ENCODE measurements around the gene CLASP1.
"Not testable (repeated sequence)": the region's sequence is repeated elsewhere in the genome, so short reads cannot be mapped to it uniquely, and the experiment has no call there.

The CLASP1 gene

GRCh38 chr2:121492409-121492808 is 156.9 kb downstream of the CLASP1 start:
- no peak for DNase-seq

GRCh38 chr2:121491518-121491917 is 157.7 kb downstream of the CLASP1 start:
- DNase-seq, result no peak

GRCh38 chr2:121490584-121491133 is 158.6 kb downstream of the CLASP1 start:
- DNase-seq, result no peak

DNA sequence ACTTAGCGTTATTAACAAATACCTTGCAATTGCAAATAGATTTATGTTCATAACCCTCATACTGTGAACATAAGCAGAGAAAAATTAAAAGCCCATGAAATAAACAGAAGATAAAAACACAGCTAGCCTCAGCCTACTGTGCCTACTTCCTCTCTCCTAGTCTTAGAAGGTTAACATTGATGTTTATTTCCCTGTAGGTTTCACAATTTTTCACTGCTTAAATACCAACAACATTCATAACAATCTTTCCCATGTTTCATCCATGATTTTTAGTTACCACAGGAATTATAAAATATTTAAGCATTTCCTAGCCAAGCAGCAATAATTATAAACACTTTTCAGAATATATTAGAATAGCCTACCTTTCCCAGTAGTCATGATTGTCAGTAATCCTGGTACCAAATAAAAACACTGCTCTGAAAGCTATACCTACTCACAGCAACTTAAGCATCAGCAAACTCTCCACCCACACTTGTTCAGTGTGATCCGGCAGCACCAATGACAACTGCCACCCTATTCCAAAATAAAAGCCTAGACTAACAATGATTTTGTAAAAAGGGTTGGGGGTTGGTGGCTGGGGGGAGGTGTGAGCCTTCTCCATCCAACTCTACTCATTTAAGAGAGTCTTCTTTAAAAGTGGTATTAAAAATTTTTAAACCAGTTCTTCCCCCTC is 159.2 kb downstream of the CLASP1 start:
- DNase-seq, result no peak

DNA sequence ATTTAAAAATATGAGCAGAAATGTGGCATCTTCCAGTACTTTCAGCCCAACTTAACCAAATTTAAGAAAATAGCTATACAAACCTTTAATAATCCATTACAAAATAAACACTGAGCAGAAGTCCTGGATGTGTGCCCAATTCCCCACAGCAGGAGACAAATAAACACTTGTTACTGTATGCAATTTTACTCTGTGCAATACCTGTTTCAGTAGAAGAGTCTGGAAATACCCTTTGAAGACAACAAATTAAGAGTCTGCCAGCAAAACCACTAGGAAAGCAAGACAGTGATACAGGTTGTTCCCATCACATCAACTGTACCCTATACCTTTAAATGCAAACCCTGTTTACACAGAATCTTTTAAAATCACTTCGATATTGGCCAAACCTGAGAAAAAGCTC is 160.0 kb downstream of the CLASP1 start:
- DNase-seq, result no peak

GRCh38 chr2:121486191-121486790 is 163.0 kb downstream of the CLASP1 start:
- no peak for DNase-seq

DNA sequence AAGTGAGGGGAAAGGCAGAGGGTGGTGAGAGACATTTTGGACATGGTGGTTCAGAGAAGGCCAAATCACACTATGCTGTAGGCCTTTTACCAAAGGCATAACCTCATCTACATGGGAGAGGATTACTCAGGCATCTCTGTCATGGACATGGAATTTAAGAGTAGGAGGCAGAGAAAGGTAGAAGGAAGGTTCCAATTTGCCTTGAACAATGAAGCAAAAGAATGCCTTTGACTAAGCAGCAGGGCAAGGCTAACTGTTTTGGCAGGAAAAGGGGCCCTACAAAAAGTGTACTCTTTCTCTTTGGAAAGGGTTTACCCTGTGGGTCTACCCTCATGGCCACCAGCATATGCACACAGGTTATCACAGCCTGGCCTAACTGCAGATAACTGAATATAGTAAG is 164.2 kb downstream of the CLASP1 start:
- no peak for DNase-seq

DNA sequence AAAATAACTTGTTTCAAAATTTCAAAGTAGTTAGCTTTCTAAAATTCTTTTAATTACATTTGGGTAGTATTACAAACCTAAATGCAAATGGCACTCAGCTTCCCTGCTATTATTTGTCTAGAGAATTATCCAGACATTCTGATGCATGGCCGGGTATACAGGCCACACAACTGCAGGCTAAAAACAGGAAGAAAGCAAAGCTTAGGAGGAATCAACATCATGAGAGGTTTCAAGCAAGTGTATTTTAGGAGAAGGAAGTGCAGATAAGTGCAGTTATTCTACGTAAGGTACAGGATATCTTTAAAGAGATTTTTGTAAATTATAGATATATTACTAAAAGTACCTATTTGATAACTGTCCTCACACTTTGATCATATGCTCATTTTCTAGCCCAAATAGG is 165.4 kb downstream of the CLASP1 start:
- no peak for DNase-seq

- no peak for DNase-seq
Measured at GRCh38 chr2:121483021-121483420, 166.2 kb downstream of the CLASP1 start.

DNA sequence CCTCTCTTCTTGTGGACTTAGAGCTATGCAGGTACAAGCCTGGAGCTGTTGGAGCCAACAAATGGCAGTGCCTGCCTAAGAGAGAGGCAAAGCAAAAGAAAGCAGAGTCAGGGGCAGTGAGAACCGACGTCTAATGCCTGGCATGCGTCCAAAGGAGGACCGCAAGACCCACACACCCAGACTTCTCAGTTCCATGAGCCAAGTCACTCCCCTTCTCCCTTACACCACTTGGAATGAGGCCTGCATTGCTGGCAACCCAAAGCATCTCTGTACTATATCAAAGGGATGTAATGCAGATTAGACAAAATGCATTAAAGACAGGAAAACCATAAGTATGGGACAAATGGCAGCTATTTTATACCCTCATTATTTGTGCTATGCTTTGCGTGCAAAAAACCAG is 168.4 kb downstream of the CLASP1 start:
- DNase-seq, result no peak

DNA sequence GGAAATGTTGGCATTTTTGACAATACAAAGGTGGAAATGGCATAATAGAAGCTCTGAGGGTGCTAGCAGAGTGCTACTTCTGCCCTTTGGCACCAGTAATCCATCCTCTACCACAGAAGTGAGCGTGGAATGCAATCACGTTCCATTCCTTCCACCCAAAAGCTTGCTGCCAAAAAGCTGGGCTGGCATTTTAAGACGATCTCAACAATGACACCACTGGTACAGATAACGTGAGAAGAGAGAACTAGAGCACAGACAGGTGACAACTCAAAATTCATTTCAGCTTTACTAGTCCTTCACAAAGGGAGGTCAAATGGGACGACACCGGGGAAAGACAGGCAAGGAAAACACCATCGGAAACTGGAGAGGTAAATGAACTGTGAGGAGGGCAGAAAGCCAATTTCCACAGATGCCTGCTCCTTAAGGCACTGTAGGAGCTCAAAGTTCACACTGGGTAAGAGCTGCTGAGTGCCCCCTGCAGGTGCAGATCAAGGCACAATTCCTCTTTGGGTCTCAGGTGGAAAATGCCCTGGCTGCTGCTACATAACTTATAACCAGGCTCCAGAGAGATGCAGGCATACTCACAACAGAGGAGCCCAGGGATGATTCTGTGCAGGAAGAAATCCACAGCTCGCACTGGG is 169.3 kb downstream of the CLASP1 start:
- DNase-seq, result no peak

DNA sequence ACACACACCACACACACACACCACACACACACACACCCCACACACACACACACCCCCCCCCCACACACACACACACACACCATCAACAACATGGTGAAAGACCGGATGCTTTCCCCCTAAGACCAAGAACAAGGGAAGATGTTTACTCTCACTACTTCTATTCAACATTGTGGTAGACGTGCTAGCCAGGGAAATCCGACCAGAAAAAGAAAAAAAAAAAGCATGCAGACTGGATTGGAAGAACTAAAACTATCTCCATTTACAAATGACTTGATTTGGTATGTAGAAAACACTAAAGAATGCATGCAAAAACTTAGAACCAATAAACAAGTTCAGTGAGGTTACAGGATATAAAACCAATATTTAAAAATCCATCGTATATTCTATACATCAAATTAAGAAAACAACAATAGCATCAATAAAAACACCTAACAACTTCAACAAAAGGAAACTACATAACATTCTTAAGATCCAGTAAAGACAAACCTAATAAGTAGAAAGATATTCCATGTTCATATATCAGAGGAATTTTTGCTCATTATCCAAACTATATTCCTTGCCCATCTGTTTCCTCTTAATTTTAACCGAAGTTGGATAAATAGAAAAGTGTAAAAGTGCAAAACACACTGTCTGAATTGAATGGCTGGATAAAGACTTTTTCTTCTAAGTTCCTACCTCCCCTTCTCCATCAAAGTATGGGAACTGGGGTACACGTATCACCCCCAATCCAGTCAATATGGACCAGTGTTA is 170.1 kb downstream of the CLASP1 start:
- no peak for DNase-seq

DNA sequence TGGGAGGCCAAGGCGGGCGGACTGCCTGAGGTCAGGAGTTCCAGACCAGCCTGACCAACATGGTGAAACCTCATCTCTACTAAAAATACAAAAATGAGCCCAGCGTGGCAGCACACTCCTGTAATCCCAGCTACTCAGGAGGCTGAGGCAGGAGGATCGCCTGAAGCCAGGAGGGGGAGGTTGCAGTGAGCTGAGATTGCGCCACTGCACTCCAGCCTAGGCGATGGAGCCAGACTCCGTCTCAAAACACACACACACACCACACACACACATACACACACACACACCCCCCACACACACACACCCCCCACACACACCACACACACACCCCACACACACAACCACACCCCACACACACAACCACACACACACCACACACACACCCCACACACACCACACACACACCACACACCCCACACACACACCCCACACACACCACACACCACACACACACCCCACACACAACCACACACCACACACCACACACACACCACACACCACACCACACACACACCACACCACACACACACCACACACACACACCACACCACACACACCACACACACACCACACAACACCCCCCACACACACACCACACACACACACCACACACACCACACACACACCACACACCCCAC is 170.8 kb downstream of the CLASP1 start:
- not testable (repeated sequence) for DNase-seq

GRCh38 chr2:121476684-121477083 is 172.6 kb downstream of the CLASP1 start:
- DNase-seq, result no peak

- no peak for DNase-seq
Measured at GRCh38 chr2:121475811-121476571, 173.3 kb downstream of the CLASP1 start.

- DNase-seq, result no peak
Measured at GRCh38 chr2:121473512-121473911, 175.8 kb downstream of the CLASP1 start.

DNA sequence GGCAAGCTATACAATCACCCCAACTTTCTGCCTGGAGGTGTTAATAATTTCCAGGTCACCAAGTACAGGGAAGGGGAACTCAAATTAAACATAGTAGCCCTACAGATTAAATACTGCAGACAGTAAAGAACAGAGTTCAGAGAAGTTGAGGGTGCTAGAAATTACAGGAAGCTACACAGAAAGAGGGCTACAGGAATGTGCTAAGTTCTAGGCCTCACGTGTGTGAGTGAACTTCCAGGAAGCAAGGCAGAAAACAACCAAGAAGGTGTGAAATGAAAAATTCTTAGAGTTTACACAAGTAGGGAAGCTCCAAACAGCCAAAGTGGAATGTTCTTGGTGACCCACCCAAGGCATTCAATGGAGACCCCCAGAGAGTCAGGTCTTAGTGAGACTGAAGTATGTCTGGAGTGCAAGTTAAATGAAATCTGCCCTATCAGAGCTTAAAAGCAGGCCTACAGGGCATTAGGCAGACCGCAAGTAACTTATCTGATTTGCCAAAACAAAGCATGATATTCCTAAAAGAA is 176.7 kb downstream of the CLASP1 start:
- DNase-seq, result no peak

DNA sequence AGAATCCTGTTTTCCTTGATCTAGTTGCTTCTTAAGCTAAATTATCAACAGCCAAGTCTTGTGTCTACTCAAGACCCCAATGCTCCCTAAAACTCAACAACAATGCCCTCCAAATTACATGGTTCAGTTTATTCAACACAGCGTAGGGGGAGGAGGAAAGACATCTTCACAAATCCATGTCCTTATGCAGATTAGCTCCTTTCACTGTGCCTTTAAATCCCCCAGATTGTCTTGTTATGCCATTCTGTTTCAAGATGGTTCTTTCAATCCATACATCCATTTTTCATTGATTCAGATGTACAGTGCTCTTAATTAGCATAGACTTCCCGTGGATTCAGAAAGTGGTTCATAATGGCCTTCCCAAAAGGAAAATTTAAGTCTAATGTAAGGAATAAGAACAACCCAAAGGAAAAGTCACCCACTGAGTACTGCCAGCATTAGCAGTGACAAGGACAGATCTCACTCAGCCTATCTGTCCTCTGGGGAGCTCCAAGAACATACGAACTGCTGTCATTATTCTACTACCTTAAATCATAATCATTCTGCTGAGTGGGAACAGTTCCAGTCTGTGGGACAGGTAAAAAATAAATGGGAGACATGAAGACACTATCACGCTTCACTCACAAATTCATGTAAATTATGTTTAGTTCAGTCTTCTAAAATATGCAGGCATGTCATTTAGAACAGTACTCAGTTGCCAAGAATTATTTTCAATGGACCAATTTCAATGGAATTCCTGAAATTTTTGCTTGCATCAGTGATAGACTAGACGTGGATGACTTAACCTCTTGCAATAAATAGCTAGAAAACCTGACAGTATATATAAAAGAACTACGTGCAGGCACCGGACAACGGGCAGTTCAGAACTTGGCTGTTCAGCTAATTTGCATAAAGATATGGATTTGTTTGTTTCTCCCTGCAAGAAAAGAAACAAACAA is 177.5 kb downstream of the CLASP1 start:
- no peak for DNase-seq

- DNase-seq, result no peak
Measured at GRCh38 chr2:121470917-121471316, 178.3 kb downstream of the CLASP1 start.

- DNase-seq, result no peak
Measured at GRCh38 chr2:121469356-121469755, 179.9 kb downstream of the CLASP1 start.

GRCh38 chr2:121468936-121469335 is 180.3 kb downstream of the CLASP1 start:
- no peak for DNase-seq
